Epithelial cell of alveolus of lung (primary cell): ENCODE data around the gene ANKHD1. TPM values are rescaled to one million over a fixed set of nuclear protein-coding genes. Genes with fewer than 3 reads are reported as not detected.

ENCODE experiments used
- total RNA-seq: library from RNA; depleted of rRNA; stranded (reverse); fragments of >200 nt; gene quantifications from 2 replicates; pipeline ENCODE4 v1.2.1, GENCODE V29; 2015

Gene ANKHD1, protein sequence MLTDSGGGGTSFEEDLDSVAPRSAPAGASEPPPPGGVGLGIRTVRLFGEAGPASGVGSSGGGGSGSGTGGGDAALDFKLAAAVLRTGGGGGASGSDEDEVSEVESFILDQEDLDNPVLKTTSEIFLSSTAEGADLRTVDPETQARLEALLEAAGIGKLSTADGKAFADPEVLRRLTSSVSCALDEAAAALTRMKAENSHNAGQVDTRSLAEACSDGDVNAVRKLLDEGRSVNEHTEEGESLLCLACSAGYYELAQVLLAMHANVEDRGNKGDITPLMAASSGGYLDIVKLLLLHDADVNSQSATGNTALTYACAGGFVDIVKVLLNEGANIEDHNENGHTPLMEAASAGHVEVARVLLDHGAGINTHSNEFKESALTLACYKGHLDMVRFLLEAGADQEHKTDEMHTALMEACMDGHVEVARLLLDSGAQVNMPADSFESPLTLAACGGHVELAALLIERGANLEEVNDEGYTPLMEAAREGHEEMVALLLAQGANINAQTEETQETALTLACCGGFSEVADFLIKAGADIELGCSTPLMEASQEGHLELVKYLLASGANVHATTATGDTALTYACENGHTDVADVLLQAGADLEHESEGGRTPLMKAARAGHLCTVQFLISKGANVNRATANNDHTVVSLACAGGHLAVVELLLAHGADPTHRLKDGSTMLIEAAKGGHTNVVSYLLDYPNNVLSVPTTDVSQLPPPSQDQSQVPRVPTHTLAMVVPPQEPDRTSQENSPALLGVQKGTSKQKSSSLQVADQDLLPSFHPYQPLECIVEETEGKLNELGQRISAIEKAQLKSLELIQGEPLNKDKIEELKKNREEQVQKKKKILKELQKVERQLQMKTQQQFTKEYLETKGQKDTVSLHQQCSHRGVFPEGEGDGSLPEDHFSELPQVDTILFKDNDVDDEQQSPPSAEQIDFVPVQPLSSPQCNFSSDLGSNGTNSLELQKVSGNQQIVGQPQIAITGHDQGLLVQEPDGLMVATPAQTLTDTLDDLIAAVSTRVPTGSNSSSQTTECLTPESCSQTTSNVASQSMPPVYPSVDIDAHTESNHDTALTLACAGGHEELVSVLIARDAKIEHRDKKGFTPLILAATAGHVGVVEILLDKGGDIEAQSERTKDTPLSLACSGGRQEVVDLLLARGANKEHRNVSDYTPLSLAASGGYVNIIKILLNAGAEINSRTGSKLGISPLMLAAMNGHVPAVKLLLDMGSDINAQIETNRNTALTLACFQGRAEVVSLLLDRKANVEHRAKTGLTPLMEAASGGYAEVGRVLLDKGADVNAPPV (N-terminal part only)
- 26.5 and 68.3 TPM in 2 replicates for total RNA-seq

GRCh38 chr5:140401362-140402257 lies at the start of gene ANKHD1:
Gene ANKHD1 (plus strand): TSS chr5:140401833. CDS start chr5:140401968, 135 bp downstream.

DNA sequence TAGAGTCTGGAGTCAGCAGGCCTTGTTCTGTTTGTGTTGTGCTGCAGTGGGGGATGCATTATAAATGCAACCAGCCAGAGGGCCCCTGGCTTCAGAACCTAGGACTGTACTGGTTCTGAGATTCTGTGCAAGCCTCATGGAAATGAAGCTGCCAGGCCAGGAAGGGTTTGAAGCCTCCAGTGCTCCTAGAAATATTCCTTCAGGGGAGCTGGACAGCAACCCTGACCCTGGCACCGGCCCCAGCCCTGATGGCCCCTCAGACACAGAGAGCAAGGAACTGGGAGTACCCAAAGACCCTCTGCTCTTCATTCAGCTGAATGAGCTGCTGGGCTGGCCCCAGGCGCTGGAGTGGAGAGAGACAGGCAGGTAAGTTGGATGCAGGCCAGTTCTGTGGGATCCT lies 41.5 kb upstream of the ANKHD1 start, which contains the start of gene SLC4A9:
Gene SLC4A9, plus strand, starts transcription at position 94 of the 400 bp plus-strand sequence. Its CDS starts 43 bp downstream, at position 137.

GRCh38 chr5:140547508-140548299 lies 146.1 kb downstream of the ANKHD1 start, which contains the start of gene EIF4EBP3:
Gene EIF4EBP3 (plus strand): TSS chr5:140547662. CDS start chr5:140547738, 76 bp downstream.

GRCh38 chr5:140557136-140557805 lies 155.6 kb downstream of the ANKHD1 start, which contains the start of gene SRA1:
Gene SRA1 (minus strand): TSS chr5:140557473. CDS start chr5:140557452, 21 bp downstream.

DNA sequence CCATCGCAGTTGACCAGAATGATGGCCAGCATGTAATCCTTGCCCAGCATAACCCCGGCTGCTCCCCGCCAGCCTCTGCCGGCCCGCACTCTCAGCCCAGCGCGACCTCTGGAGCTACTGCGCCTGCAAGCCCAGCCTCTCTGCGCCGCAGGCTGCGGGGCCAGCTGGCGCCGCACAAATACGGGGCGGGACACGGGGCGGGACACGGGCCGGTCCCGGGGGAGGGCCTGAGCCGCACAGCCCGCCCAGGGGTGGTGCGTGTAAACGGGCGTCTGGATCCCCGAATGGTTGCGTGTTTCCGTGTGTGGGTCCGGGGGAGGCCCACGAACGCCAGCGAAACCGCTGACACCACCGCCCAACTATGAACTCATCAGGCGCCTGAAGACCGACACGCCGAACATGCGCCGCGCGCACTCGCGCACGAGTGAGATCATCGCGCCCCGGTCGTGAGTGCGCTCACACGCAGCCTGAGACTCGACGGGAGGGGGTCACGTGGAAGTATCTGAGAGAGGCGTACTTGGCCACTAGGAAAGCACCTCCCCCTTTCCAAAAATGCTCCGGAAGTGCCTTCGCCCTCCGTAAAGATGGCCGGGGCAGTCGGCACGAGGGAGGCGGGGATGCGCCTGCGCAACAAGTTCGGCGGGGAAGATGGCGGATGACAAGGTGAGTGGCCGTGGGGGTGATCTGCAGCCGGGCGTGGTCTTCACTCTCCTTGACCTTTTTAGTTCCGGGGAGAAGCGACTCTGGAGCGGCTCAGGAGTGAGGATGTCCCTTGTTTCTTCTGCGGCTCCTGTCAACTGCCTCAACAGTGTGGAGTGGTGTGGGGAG lies 162.8 kb downstream of the ANKHD1 start, which contains the start of the genes APBB3 and SLC35A4:
Gene APBB3, minus strand, starts transcription at position 403 of the 828 bp plus-strand sequence. Its CDS starts 353 bp downstream, at position 50.
Gene SLC35A4, plus strand, starts transcription at position 633 of the 828 bp plus-strand sequence. CDS start 2,342 bp downstream, outside the sequence.

Other genes with a start within 250 kb of the ANKHD1 start
- 6.0 and 23.4 TPM in 2 replicates for gene CYSTM1, start 226.6 kb upstream of the ANKHD1 start, total RNA-seq
- 106 and 150 TPM in 2 replicates for gene PFDN1, start 98.7 kb upstream of the ANKHD1 start, total RNA-seq
- gene HBEGF, start 55.2 kb upstream of the ANKHD1 start, total RNA-seq, result 2.9 and 18.6 TPM in 2 replicates
- not detected in 2 replicates for gene SLC4A9, start 41.6 kb upstream of the ANKHD1 start, total RNA-seq
- 2.1 and 3.3 TPM in 2 replicates for gene EIF4EBP3, start 145.8 kb downstream of the ANKHD1 start, total RNA-seq
- 40.7 and 84.2 TPM in 2 replicates for gene SRA1, start 155.6 kb downstream of the ANKHD1 start, total RNA-seq
- 5.4 and 6.9 TPM in 2 replicates for gene APBB3, start 162.8 kb downstream of the ANKHD1 start, total RNA-seq
- gene SLC35A4, start 163.0 kb downstream of the ANKHD1 start, total RNA-seq, result 39.0 and 45.8 TPM in 2 replicates
- 0.26 and 1.8 TPM in 2 replicates for gene CD14, start 231.3 kb downstream of the ANKHD1 start, total RNA-seq
- gene TMCO6, start 237.6 kb downstream of the ANKHD1 start, total RNA-seq, result 4.9 and 50.5 TPM in 2 replicates
- 58.6 and 67.5 TPM in 2 replicates for gene NDUFA2, start 245.8 kb downstream of the ANKHD1 start, total RNA-seq
- 63.4 and 92.9 TPM in 2 replicates for gene IK, start 246.0 kb downstream of the ANKHD1 start, total RNA-seq